GM21825 (cell line): Measurements from ENCODE around the gene PFN1.
"Not testable (repeated sequence)": the region's sequence is repeated elsewhere in the genome, so short reads cannot be mapped to it uniquely, and the experiment has no call there.

Experiments
- ATAC-seq: cut with Tn5 transposase; IDR thresholded peaks from one replicate; pipeline ENCODE4 v1.9.1; 2021; ENCODE audit warnings: mild to moderate bottlenecking, moderate library complexity; ENCODE audit not compliant: unreplicated experiment

Gene PFN1

DNA sequence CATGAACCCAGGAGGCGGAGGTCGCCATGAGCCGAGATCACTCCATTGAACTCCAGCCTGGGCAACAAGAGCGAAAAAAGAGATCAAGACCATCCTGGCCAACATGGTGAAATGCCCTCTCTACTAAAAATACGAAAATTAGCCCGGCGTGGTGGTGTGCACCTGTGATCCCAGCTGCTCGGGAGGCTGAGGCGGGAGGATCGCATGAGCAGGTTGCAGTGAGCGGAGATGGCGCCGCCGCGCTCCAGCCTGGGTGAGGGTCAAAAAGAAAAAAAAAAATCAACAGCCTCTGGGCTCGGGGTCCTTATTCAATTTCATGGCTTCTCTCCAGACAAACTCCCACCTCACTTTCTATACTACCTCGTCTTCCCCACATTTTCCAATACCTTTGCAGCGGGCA is 19.4 kb downstream of the PFN1 start:
- ATAC-seq, result no peak

GRCh38 chr17:4926577-4927335 is 21.6 kb downstream of the PFN1 start:
- ATAC-seq, result not testable (repeated sequence)

DNA sequence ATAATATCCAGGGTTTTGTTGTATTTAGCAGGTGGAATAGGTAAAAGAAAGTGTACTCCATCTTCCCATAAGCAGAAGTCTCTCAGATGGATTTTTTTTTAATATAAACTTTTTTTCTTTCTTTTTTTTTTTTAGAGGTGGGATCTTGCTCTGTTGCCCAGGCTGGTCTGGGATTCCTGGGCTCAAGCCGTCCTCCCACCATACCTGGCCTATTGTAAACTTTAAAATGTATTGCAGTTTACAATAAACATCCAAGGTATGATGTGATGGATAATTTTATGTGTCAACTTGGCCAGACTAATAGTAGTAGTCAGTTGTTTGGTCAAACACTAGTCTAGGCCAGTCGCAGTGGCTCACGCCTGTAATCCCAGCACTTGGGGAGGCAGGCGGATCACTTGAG is 27.0 kb downstream of the PFN1 start:
- ATAC-seq, result no peak

- ATAC-seq, result no peak
These were observed 27.8 kb downstream of the PFN1 start for GRCh38 chr17:4920351-4921048.

GRCh38 chr17:4919511-4920047 is 28.8 kb downstream of the PFN1 start:
- ATAC-seq, result no peak

DNA sequence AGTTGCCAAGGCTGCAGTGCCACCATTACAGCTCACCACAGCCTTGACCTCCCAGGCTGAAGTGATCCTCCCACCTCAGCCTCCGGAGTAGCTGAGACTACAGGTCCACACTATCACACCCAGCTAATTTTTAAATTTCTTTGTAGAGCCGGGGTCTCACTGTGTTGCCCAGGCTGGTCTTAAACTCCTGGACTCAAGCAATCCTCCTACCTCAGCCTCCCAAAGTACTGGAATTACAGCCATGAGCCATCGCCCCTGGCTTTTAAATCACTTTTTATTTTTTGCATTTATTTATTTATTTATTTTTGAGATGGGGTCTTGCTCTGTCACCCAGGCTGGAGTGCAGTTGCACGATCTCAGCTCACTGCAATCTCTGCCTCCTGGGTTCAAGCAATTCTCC is 33.8 kb downstream of the PFN1 start:
- ATAC-seq, result not testable (repeated sequence)

- no peak for ATAC-seq
These were observed 34.3 kb downstream of the PFN1 start for GRCh38 chr17:4913994-4914393.

GRCh38 chr17:4908711-4909496 is 39.4 kb downstream of the PFN1 start:
- ATAC-seq, result no peak

- no peak for ATAC-seq
These were observed 40.0 kb downstream of the PFN1 start for GRCh38 chr17:4908301-4908700.

GRCh38 chr17:4906642-4907041 is 41.7 kb downstream of the PFN1 start:
- not testable (repeated sequence) for ATAC-seq

DNA sequence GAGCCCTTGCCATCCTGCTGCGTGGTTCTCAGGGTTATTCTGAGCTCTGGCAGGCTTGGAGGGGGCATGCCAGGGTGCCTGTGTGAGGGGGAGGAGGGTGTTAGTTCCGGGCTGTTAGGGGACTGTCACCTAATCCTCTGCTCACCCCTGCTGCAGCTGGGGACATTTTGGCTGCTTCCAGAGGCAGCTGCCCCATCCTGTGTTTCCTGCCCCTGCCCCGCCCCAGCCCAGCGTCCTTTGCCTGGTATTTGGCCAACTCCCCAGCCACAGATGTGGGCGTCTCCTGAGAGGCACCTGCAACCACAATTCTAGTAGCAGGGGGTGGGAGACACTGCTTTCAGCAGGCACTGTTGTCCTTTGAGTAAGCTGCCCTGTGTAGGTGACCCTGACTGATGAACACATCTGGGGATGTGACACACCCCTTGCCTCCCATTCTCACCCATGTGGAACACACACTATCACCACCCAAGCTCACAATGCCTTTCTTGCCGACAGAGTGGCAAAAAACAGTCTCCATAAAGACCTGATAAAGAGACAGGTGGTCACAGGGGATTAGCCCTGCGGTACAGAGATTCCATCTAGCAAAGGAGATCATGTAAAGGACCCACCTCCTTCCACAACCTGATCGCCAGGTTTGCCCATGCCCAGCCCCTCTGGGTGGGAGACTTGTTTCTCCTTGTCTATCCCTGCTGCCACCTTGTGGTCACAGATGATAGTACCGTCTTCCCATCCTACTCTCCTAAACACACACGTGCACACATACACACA is 45.1 kb downstream of the PFN1 start, which contains the start of gene CHRNE:
TSS of gene CHRNE (minus strand) at position 48 of the 768 bp plus-strand sequence. CDS start at position 13, 35 bp downstream.
- no peak for ATAC-seq

DNA sequence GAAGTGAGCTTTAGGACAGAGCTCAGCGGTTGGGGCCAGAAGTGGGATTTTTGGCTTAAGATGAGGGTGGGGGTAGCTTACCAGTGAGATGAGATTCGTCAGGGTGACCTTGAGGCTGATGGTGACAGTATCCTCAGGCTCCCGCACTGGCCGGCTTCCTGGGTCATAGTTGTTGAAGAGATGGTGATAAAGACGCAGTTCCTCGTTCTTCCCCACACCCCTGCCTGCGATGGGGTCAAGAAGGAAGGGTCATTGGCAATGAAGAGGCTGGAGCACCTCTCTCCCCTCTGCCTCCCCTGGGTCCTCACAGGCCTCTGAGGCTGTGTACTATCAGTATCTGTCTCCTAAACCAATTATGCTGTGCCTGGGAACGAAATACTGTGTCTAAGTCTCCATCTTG is 45.8 kb downstream of the PFN1 start:
- no peak for ATAC-seq

GRCh38 chr17:4901648-4902344 is 46.5 kb downstream of the PFN1 start:
- no peak for ATAC-seq

GRCh38 chr17:4901108-4901647 is 47.2 kb downstream of the PFN1 start:
- ATAC-seq, result no peak

- no peak for ATAC-seq
These were observed 47.9 kb downstream of the PFN1 start for GRCh38 chr17:4900231-4901107.

- no peak for ATAC-seq
These were observed 48.7 kb downstream of the PFN1 start, which contains the start of gene C17orf107 for GRCh38 chr17:4899341-4900230. Gene C17orf107 (plus strand): TSS chr17:4899536. CDS start chr17:4899763, 227 bp downstream.

GRCh38 chr17:4898927-4899326 is 49.4 kb downstream of the PFN1 start:
- ATAC-seq, result no peak
